ENCODE results near the gene MBOAT7.

- TF ChIP-seq CTCF (IDR thresholded peaks at IDR 0.05; ENCODE audit: low read length): no peak
- no peak for TF ChIP-seq EZH2 (IDR thresholded peaks at IDR 0.05; ENCODE audit: borderline replicate concordance, low read length)
Measured at GRCh38 chr19:54173359-54173699, 16.1 kb downstream of the MBOAT7 start.
